HG03095 (cell line): ENCODE data around the gene PLEK.
"Not testable (repeated sequence)": the region's sequence is repeated elsewhere in the genome, so short reads cannot be mapped to it uniquely, and the experiment has no call there.

ENCODE experiments used
- ATAC-seq: cut with Tn5 transposase; IDR thresholded peaks from one replicate; pipeline ENCODE4 v1.9.1; 2021; ENCODE audit warnings: moderate library complexity; ENCODE audit not compliant: unreplicated experiment

The PLEK gene

GRCh38 chr2:68438455-68439303 is 73.6 kb downstream of the PLEK start:
- ATAC-seq, result no peak

- peak; percentile 96 for ATAC-seq
Measured at GRCh38 chr2:68441179-68441993, 76.3 kb downstream of the PLEK start.

DNA sequence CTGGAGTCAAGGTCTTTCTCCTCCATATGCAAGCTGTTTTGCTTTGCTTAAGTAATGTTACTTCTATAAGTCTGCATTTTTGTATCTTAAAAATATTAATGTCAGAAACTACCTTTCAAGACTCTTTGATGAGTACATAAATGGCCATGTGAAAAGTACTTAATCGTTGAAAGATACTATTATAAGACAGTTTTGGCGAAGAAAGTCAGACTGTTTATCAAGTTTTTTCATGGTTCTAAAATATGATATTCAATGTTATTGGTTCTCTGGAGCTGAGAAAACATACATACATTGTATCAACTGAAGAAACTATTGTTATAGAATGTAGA is 76.9 kb downstream of the PLEK start:
- ATAC-seq, result no peak

DNA sequence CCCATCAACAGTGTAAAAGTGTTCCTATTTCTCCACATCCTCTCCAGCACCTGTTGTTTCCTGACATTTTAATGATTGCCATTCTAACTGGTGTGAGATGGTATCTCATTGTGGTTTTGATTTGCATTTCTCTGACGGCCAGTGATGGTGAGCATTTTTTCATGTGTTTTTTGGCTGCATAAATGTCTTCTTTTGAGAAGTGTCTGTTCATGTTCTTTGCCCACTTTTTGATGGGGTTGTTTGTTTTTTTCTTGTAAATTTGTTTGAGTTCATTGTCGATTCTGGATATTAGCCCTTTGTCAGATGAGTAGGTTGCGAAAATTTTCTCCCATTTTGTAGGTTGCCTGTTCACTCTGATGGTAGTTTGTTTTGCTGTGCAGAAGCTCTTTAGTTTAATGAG is 81.3 kb downstream of the PLEK start:
- ATAC-seq, result not testable (repeated sequence)
